Choroid plexus epithelial cell (primary cell): ENCODE results near the gene ST7.

ENCODE experiments used
- DNase-seq: peaks from one replicate; pipeline ENCODE4 v3.0.0-alpha.2; 2010; ENCODE audit warnings: low read depth
- H3K4me3 ChIP-seq: 2 replicates; pipeline ENCODE4 v1.5.1; 2011; ENCODE audit warnings: low read depth, mild to moderate bottlenecking, control low read depth, low read length, moderate library complexity
- TF ChIP-seq, protein P1 (sequence below): conservative IDR thresholded peaks from 2 replicates; pipeline ENCODE4 v1.5.1; 2011; ENCODE audit warnings: low read depth, mild to moderate bottlenecking, control low read depth, inconsistent platforms, low read length, moderate library complexity

The ST7 gene

DNA sequence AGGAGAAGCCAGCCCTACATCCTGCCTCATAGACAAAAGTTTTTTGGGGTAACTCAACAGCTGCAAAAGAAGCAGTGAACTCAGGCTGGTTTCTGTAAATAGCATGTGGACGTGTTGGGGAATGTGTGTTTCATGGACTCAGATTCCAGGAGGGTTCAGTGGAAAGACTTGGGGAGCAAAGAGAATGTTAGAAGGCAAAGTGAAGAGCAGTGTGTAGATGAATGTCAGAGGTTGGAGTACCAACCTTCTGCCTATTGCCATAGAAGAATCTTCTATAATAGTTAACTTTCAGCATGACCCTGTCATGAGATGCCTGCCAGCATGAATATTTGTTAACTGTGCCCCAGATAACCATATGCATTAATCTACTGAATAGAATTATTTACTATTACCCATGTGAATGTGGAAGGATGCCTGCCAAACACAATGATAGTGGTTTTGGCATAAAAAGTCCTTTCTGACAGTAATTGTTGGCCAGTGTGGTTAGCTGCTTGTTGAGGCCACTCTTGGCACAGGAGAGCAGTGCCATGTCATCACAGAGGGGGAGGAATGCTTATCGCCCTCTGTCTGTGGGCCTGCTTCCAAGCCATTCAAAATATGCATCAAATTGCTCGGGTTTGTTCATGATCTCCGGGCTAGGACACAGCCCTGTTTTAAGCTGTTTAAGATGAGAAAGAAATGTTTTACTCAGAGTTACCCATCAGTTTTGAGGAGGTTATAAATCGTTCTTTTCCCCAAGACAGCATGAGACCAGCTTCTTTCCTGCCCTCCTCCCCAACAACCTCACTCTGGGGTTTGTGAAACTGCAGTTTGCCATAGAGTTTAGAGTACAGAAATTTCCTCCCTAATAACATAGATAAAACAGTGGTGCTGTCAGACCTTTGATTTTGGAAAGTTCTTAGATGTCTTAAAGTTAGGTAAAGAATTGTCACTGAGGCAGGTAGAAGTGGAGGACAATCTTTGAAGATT is 204.2 kb downstream of the ST7 start:
- H3K4me3 ChIP-seq: no peak overlapping the region
- peak; percentile 85 for DNase-seq
- TF ChIP-seq, protein P1, sequence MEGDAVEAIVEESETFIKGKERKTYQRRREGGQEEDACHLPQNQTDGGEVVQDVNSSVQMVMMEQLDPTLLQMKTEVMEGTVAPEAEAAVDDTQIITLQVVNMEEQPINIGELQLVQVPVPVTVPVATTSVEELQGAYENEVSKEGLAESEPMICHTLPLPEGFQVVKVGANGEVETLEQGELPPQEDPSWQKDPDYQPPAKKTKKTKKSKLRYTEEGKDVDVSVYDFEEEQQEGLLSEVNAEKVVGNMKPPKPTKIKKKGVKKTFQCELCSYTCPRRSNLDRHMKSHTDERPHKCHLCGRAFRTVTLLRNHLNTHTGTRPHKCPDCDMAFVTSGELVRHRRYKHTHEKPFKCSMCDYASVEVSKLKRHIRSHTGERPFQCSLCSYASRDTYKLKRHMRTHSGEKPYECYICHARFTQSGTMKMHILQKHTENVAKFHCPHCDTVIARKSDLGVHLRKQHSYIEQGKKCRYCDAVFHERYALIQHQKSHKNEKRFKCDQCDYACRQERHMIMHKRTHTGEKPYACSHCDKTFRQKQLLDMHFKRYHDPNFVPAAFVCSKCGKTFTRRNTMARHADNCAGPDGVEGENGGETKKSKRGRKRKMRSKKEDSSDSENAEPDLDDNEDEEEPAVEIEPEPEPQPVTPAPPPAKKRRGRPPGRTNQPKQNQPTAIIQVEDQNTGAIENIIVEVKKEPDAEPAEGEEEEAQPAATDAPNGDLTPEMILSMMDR: peak; percentile 68

DNA sequence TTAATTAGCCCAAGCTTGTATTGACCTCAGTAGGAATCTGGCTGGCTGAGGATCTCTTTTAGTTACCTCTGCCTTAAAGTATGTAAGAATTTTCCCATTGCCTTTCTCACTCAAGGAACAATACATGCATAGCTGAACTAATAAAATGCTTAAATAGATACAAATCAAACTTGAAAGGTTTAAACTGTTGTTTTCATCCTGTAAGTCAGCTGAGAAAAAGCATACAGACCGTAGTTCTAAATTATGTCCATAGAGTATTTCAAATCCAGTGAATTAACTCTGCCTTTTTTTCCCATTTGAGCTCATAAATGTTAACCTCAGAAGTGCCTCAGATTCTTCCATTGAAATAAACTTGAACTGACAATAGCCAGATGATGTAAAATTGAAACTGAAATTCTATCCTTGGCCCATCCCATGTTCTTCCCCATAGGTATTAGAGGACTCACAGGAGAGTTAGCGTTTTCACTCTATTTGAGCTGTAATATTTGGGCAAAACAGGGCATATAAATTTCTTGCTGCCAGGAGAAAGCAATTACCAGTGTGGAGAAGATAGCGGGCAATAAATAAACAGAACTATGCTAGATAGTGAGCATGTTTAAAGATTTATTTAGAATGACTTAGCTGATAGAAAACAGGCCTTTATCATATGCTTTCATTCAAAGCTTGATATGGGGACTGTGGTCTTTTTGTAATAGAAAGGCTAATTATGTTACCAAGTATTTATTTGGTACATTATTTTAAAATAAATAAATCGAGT is 205.8 kb downstream of the ST7 start:
- DNase-seq: peak; percentile 51
- TF ChIP-seq, protein P1: no peak
- H3K4me3 ChIP-seq: no peak overlapping the region

DNA sequence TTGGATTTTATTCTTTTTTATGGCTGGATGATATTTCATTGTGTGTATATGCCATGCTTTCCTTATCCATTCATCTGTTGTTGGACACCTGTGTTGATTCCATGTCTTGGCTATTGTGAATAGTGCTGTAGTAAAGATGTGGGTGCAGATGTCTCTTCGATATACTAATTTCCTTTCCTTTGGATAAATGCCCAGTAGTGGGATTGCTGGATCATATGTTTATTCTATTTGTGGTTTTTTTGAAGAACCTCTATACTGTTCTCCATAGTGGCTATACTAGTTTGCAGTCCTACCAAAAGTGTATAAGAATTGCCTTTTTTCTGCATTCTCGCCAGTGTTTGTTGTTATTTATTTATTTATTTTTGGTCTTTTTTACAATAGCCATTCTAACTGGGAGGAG is 209.8 kb downstream of the ST7 start:
- H3K4me3 ChIP-seq: no peak overlapping the region
- DNase-seq: no peak
- TF ChIP-seq, protein P1: no peak

DNA sequence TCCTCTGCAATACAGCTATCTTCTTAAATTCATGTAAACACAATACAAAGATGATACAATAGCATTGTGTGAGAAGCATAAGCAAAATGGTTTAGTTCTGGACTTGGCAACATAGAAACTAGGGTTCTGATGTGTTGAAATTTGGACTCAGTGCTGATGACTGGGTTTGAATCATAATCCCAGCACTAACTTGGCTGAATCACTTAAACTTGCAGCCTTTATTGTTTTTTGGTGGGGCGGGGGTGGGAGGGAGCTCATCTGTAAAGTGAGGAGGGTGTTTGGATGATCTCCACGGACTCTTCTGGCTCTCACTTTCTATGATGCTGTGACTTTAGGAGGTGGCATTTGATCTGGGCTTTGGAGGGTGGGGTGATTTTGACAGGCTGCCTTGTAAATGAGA is 211.3 kb downstream of the ST7 start:
- no peak overlapping the region for H3K4me3 ChIP-seq
- TF ChIP-seq, protein P1: no peak
- DNase-seq: no peak

DNA sequence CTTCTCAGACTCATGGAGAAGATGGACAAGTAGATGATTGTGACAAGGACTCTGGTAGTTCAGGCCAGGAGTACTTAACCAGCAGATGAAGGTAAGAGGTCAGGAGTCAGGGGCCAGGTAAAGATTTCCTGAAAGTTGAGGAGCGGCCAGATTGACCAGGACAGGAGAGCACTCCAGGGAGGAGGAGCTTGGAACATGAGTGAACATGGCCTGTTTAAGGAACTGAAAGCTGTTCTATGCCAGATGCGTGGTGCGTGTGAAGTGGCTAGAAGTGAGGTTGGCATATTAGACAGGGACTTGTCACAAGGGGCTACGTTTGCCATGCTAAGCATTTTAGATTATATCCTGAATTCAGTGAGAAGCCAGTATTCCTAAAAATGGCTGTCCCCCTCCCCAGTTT is 212.4 kb downstream of the ST7 start:
- TF ChIP-seq, protein P1: no peak
- no peak for DNase-seq
- no peak overlapping the region for H3K4me3 ChIP-seq

DNA sequence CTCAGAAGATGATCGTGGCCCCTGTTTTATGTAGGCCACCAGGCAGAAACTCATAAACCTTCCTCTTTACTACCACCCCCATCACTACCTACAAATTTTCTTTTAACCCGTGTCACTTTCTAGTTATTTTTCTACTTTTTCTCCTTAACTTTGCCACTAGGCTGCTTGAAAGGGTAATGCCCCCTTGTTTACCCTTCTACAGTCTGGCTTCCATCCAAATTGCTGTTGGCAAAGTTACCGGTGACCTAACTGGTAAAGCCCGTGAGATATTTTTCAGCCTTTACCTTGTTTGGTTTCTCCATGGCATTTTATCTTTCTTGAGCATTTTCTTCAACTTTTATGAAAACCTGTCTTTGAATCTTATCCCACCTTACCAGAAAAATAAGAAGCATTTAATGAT is 216.6 kb downstream of the ST7 start:
- H3K4me3 ChIP-seq: no peak overlapping the region
- DNase-seq: no peak
- TF ChIP-seq, protein P1: no peak

DNA sequence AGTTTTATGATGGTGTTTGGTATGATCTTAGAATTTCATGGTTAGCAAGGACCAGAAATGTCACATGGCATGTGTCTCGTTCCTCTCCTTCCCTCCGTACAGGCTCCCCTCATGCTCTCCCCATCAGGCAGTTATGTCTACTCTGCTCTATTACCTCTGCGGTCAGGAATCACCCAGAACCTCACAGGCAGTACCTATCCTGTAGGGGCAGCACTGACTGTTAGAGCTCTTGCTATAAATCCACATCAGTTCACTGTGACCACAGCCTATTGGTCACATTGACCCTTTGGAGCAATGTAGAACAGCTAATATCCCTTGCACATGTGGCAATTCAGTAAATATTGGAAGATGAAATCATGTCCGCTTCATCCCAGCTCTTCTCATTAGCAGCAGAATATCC is 217.8 kb downstream of the ST7 start:
- H3K4me3 ChIP-seq: no peak overlapping the region
- no peak for DNase-seq
- TF ChIP-seq, protein P1: peak; percentile 16
